Measurements from ENCODE around the gene PLD2. TPM values are rescaled to one million over a fixed set of nuclear protein-coding genes. Genes with fewer than 3 reads are reported as not detected.

The PLD2 gene
- total RNA-seq, 1 experiment from 2014 or later = 14.8 TPM

DNA sequence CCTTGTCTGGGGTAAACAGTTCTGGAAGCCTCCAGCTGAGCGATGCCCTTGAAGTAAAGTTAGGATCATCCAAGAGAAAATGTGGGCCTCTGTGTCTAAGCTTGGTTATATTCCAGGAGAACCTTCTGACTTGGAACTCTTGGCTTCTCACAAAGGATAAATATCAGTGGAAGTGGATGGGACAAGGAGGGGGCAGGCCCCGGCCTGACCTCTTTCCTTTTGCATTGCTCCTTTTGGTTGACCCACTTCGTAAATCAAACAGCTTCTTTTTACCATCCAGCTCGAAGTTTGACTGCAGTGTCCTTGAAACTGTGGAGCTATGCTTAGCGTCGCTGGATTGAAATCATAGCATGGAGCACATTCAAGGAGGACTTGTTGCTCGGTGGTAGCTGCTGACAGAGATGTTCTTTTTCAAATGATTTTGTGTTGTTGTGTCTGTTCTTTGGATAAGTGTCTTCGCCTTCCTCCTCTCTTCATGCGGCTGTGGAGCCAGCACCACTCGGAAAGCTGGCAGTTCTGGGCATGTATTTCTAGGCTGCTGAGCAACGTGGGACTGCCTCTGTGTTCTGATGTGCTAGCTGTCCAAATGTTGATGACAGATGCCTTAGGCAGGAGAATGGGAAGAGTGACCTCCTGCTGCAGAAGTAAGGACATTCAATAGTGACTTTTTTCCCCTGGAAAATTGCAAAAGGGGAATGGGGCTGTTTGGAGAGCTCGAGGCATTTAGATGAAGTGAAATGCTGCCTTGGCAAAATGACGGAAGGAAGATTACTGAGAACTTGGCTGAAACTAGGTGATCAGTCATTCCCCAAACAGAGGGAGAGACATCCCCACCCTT lies 30.7 kb downstream of the PLD2 start:
- H3K9me3 ChIP-seq (replicated peaks) = no peaks in the 10 kb centered on the region
- no peak overlapping the region for H3K27ac ChIP-seq
- DNase-seq = no peak
- no peaks in the 10 kb centered on the region for H3K36me3 ChIP-seq
- H3K27me3 ChIP-seq = no peaks in the 10 kb centered on the region
- peaks cover 3% of the 10 kb centered on the region; the same call in 1 of the 2 replicates for H3K4me1 ChIP-seq
- no peak overlapping the region for H3K4me3 ChIP-seq

DNA sequence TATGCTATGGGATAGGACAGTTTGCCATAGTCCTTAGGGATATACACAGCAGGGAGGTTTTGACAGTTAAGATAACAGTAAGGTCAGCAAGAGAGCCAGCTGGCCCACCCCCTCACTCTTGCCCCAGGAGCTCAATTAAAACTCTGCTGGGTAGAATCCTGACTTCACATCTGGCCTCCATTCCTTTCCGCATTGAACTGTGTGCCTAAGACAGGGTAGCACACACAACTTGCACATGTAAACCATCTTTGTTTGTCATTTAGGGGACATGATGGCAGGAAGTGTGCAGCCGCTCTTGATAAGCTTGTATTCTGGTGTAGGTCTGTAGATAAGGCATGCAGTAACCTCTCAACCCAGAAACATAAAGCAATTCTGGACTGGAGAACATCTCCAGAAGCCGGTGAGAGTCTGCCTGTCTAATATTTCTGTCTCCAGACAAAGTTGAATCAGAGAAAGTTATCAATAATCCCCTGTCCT lies 31.4 kb downstream of the PLD2 start:
- Histone ChIP-seq H3K27ac (no peak overlapping the region), H3K36me3 (no peaks in the 10 kb centered on the region), H3K27me3 (no peaks in the 10 kb centered on the region), H3K4me1 (peaks cover 3% of the 10 kb centered on the region; the same call in 1 of the 2 replicates), H3K4me3 (no peak overlapping the region), H3K9me3 (replicated peaks) (no peaks in the 10 kb centered on the region)
- no peak for DNase-seq

DNA sequence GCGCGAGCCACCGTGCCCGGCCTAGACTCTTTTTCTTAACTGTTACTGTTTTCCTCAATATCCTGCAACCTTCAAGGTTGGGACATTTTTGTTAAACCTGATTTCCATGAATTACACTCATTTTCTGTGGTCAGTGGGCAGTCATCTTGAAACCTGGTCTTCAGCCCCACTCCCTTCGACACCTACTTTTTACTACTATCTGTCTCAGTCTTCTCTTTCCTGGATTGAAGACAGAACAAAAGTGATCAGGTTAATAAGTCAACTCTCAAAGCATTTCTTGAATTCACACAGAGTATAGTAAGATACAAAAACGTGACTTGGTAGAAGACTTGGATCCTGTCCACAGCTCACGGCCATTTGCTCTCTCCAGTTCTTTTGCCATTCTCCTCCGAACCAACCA lies 32.3 kb downstream of the PLD2 start:
- peaks cover 3% of the 10 kb centered on the region; the same call in 1 of the 2 replicates for H3K4me1 ChIP-seq
- H3K27ac ChIP-seq = no peak overlapping the region
- no peak for DNase-seq
- no peaks in the 10 kb centered on the region for H3K27me3 ChIP-seq
- no peaks in the 10 kb centered on the region for H3K9me3 ChIP-seq (replicated peaks)
- H3K4me3 ChIP-seq = no peak overlapping the region
- no peaks in the 10 kb centered on the region for H3K36me3 ChIP-seq

DNA sequence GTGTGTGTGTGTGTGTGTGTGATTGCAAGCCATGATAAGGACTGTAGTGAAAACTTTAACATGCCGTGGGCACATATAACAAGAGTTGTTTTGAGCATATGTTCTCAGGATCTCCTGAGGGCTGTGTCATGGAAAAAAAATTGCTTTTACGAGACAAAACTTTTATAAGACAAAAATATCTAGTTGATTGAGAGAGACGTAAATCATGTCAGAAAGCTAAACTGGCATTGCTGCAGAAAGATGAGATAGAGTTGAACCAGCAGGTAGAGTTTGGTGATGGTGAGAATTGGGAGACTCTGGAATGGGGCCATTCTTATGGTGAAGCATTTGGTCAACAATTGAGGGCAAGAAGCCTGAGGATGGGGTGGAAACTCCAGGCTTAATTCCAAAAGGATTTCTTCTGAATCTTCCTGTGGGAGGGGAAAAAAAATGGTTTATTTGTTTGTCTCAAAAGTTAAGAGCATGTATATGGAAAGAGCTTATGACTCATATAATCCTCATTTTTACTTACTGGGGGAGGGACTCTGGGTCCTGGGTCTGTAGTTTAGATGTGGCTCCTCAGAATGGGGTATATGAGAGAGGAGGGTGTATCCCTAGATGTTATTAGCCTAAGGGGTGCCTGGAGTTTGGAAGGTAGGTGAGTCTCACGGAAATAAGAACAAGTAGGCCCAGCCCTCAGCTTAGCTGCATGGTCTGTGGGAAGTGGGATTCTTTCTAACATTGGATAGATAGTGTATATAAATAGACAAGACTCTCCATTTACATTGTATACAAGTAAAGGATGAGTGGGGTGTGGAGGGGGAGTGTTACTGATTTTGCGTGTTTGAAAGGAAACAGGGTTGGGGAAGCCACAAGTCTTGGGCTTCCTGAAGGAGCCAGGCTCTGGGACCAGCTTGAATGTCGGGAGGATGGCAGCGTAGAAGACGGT lies 33.3 kb downstream of the PLD2 start:
- no peaks in the 10 kb centered on the region for H3K4me1 ChIP-seq
- no peak for DNase-seq
- H3K9me3 ChIP-seq (replicated peaks) = no peaks in the 10 kb centered on the region
- H3K27me3 ChIP-seq = no peaks in the 10 kb centered on the region
- H3K4me3 ChIP-seq = no peak overlapping the region
- H3K27ac ChIP-seq = no peak overlapping the region
- no peaks in the 10 kb centered on the region for H3K36me3 ChIP-seq

DNA sequence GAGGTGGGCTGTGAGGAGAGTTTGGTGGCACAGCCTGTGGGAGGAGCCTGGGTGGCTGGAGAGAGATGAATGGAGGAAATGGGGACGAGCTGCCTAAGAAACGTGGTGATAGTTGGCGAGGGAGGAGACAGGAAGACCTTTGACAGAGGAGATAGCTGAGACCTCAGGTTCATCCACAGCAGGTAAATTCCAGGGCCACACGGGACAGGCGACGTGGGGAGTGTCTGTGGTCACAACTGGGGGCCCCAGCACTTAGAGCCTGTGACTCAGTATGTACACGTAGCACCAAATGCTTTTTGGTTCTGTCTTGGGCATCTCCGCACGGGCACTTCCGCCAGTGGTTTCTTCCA lies 33.9 kb downstream of the PLD2 start:
- H3K4me3 ChIP-seq = no peak overlapping the region
- no peaks in the 10 kb centered on the region for H3K27me3 ChIP-seq
- no peaks in the 10 kb centered on the region for H3K9me3 ChIP-seq (replicated peaks)
- DNase-seq = no peak
- no peak overlapping the region for H3K27ac ChIP-seq
- no peaks in the 10 kb centered on the region for H3K36me3 ChIP-seq
- H3K4me1 ChIP-seq = no peaks in the 10 kb centered on the region

DNA sequence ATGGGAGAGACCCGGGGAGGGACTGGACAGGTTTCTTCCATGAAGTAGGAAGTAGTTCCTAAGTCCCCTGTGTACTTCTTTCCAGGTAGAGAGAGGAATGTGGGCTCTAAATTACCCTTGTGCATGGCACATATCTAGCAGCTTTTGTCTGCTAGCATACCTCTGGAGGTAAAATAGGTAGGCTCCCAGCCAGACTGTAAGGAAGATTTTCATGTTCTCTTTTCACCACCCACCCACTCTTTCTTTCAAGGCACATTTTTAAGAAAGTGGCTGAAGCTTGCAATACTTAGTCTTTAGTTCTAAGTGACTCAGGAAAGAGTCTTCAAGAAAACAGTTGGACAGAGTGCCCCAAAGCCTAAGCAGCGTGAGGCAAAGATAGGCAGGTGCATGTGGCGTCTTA lies 35.4 kb downstream of the PLD2 start:
- no peaks in the 10 kb centered on the region for H3K27me3 ChIP-seq
- no peak overlapping the region for H3K4me3 ChIP-seq
- no peaks in the 10 kb centered on the region for H3K4me1 ChIP-seq
- H3K27ac ChIP-seq = no peak overlapping the region
- no peak for DNase-seq
- no peaks in the 10 kb centered on the region for H3K9me3 ChIP-seq (replicated peaks)
- no peaks in the 10 kb centered on the region for H3K36me3 ChIP-seq

DNA sequence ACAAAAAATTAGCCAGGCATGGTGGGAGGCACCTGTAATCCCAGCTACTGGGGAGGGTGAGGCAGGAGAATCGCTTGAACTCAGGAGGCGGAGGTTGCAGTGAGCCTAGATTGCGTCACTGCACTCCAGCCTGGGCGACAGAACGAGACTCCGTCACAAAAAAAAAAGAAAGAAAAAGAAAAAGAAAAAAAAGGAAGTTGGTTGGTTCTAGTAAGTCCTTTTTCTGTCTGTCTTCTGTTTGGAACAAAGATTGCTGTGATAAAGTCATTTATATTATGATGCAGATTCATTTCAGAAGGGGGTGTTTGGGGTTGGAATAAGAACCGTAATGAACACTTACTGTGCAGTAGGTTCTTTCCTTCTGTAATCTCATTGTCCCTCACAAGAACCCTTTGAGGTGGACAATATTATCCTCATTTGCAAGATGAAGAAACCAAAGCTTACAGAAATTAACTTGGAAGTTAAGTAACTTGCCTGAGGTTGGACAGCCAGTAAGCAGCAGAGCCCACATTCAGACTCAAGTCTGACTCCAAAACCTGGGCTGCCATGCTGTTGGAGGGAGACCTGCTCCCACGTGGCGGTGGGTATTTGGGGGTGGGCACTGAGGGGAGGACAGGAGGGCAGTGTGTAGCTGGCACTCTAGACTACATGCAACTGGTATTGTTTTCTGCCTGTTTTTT lies 36.5 kb downstream of the PLD2 start:
- no peaks in the 10 kb centered on the region for H3K36me3 ChIP-seq
- H3K4me3 ChIP-seq = no peak overlapping the region
- no peaks in the 10 kb centered on the region for H3K4me1 ChIP-seq
- no peak for DNase-seq
- H3K27ac ChIP-seq = no peak overlapping the region
- no peaks in the 10 kb centered on the region for H3K9me3 ChIP-seq (replicated peaks)
- H3K27me3 ChIP-seq = no peaks in the 10 kb centered on the region

DNA sequence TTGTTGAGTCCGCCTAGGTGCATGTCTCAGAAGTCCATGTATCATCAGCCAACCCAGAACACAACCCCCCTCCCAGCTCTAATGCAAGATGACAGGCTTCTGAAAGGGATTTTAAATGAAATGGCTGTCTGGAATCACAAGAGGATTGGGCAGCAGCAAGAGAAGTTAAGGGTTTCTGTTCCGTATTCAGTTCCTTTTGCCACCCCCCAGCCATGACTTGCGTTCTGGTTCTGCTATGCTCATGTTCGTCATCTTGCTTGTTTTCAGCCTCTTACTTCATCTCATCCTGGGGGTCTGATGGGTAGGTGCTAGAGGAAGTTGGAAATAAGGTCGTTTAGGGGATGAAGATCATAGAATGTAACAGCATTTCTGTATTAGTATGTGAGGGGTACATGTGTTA lies 38.2 kb downstream of the PLD2 start:
- H3K27me3 ChIP-seq = no peaks in the 10 kb centered on the region
- H3K4me1 ChIP-seq = no peaks in the 10 kb centered on the region
- no peak overlapping the region for H3K27ac ChIP-seq
- DNase-seq = no peak
- H3K4me3 ChIP-seq = no peak overlapping the region
- no peaks in the 10 kb centered on the region for H3K36me3 ChIP-seq
- no peaks in the 10 kb centered on the region for H3K9me3 ChIP-seq (replicated peaks)

DNA sequence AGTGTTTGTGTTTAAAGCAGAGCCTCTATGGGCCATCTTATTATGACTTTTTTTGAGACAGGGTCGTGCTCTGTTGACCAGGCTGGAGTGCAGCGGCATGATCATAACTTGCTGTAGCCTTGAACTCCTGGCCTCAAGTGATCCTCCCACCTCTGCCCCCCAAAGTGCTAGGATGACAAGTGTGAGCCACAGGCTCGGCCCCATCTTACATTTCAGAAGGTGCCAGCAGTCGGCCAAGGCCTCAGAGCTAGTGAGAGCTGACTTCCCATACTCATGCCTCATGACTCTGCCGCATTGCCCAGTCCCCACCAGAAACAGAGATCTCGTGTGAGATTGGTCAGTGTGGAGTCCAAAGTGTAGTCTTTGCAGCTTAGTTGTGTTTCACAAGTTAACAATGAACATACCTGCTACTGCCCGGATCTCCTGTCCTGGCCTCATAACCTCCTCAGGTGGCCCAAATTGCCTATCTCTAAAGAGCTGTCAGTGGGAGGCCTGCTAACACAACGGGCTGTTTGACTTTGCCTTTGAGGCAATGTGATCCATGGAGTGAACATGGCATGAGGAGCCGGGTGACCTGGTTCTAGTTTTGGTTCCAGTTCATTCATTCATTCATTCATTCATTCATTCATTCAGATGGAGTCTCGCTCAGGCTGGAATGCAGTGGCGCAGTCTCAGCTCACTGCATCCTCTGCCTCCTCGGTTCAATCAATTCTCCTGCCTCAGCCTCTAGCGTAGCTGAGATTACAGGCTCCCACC lies 39.9 kb downstream of the PLD2 start:
- Histone ChIP-seq H3K4me3 (no peak overlapping the region), H3K27ac (no peak overlapping the region), H3K27me3 (no peaks in the 10 kb centered on the region), H3K4me1 (no peaks in the 10 kb centered on the region), H3K36me3 (no peaks in the 10 kb centered on the region), H3K9me3 (replicated peaks) (no peaks in the 10 kb centered on the region)
- DNase-seq = no peak

DNA sequence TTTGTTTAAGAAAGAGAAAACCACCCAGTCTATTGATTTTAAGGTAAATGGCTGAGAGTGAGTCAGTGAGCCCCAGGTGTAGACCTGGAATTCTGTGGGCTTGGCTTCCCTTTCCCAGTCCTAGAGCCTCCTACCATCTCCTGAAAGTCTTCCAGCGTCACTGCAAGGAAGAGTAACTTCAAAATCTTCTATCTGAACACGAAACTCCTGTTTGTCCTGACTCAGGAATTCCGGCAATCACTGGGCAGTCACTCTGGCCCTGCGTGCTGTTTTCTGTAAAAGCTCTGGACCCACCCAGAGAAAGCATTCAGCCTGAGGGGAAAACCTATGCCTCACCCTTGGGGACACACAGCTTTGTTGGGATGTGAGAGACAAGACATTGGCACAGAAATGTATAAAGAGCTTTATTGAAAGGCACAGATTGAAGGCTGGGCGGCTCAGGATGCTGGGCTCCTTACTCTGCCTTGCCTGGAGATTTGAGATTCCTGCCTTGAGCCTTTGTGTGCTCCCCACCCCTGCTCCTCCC lies 42.1 kb downstream of the PLD2 start:
- no peaks in the 10 kb centered on the region for H3K36me3 ChIP-seq
- no peaks in the 10 kb centered on the region for H3K27me3 ChIP-seq
- H3K4me3 ChIP-seq = no peak overlapping the region
- DNase-seq = no peak
- no peak overlapping the region for H3K27ac ChIP-seq
- no peaks in the 10 kb centered on the region for H3K9me3 ChIP-seq (replicated peaks)
- no peaks in the 10 kb centered on the region for H3K4me1 ChIP-seq

DNA sequence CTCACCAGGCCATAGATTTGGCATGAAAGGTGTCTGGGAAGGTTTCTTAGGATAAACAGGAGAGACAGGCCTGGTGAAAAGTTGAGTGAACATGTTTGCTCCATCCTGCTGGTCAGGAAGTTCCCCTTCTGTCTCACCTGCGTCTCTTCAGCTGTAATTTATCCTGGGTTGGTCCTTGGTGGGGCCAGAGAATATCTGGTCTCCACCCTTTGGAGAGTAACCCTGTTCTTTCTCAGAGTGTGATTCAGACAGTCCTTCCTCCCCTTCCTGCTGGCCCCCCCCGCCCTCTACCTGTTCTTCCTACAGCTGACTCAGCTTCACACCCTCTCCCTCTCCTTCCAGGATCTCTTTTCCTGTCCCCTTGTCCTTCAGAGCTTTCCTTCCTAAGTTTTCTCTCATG lies 43.3 kb downstream of the PLD2 start:
- Histone ChIP-seq H3K4me3 (no peak overlapping the region), H3K36me3 (no peaks in the 10 kb centered on the region), H3K4me1 (no peaks in the 10 kb centered on the region), H3K27ac (no peak overlapping the region), H3K27me3 (no peaks in the 10 kb centered on the region), H3K9me3 (replicated peaks) (no peaks in the 10 kb centered on the region)
- no peak for DNase-seq

DNA sequence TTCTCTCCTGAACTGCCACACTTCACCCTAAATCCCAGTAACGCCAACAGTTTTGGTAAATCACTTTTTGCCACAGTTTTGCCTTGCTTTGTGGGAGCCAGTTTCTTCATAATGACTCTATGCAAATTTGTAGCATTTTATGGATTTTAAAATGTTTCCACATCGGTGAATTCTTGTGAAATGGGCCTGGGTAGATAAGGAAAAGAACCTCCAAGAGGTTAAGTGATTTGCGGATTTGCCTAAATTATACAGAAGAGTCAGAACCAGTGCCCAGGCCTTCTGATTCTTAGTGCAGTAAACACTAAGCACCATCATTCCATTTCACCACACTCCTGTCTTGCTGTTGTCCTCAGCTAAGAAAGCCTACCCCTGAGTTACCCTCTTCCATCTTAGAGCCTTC lies 44.1 kb downstream of the PLD2 start:
- Histone ChIP-seq H3K9me3 (replicated peaks) (no peaks in the 10 kb centered on the region), H3K4me1 (no peaks in the 10 kb centered on the region), H3K4me3 (no peak overlapping the region), H3K27me3 (no peaks in the 10 kb centered on the region), H3K36me3 (no peaks in the 10 kb centered on the region), H3K27ac (no peak overlapping the region)
- no peak for DNase-seq

DNA sequence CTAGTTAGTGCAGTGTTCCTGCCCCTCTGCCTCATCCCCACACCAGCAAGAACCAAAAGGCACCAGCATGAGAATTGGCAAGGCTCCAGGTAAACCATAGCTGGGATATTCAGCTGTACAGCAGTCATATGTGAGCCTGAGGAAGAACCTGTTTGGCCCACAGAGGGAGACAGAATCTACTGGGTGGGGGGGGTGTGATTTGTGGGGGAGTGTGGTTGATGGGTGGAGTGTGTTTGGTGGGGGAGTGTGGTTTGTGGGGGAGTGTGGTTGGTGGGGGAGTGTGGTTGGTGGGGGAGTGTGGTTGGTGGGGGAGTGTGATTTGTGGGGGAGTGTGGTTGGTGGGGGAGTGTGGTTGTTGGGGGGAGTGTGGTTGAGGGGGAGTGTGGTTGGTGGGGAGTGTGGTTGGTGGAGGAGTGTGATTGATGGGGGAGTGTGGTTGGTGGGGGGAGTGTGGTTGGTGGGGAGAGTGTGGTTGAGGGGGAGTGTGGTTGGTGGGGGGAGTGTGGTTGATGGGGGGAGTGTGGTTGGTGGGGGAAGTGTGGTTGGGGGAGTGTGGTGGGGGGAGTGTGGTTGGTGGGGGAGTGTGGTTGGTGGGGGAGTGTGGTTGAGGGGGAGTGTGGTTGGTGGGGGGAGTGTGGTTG lies 45.7 kb downstream of the PLD2 start:
- Histone ChIP-seq H3K4me1 (peaks cover under 1% of the 10 kb centered on the region), H3K36me3 (no peaks in the 10 kb centered on the region), H3K27ac (no peak overlapping the region), H3K27me3 (no peaks in the 10 kb centered on the region), H3K4me3 (no peak overlapping the region), H3K9me3 (replicated peaks) (no peaks in the 10 kb centered on the region)
- DNase-seq = peak in 1 of 2 experiments; percentile 30

DNA sequence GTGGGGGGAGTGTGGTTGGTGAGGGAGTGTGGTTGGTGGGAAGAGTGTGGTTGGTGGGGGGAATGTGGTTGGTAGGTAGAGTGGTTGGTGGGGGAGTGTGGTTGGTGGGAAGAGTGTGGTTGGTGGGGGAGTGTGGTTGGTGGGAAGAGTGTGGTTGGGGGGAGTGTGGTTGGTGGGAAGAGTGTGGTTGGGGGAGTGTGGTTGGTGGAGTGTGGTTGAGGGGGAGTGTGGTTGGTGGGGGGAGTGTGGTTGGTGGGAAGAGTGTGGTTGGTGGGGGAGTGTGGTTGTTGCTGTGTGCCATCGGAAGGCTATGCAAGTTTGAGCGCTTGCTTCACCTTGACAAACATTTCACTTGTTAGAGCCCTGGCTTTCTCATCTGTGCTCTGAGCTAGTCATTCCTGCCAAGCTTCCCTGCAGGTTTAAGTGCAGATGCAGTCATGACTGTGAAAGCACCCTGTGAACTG lies 46.3 kb downstream of the PLD2 start:
- H3K9me3 ChIP-seq (replicated peaks) = no peaks in the 10 kb centered on the region
- H3K27ac ChIP-seq = no peak overlapping the region
- no peaks in the 10 kb centered on the region for H3K36me3 ChIP-seq
- no peaks in the 10 kb centered on the region for H3K27me3 ChIP-seq
- H3K4me1 ChIP-seq = peaks cover 5% of the 10 kb centered on the region
- H3K4me3 ChIP-seq = no peak overlapping the region
- DNase-seq = no peak

Data from SJCRH30 (cell line).